ENCODE data around the gene BPIFB1.

Gene BPIFB1

DNA sequence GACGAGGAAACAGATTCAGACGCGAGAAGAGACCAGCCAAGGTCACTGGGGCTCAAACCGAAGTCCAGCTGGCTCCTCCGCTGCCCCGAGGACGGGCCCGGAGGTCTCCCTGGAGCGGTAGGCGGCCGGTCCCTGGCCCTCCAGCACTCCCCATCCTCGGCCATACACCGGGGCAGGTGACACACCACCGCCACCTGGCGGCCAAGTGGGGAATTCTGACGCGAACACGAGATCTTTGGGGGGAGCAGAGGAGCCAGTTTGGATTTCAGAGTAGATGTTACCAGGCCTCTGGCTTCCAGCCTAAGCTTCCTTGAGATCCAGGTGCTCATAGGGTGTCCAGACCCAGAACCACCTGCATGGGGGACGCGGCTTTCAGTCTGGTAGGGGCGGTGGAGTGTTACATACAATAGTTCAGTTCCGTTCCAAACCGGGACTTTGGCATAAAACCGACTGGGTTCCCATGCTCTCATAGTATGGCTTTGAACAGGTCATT, 16.1 kb downstream of the BPIFB1 start:
- no peak for DNase-seq

DNA sequence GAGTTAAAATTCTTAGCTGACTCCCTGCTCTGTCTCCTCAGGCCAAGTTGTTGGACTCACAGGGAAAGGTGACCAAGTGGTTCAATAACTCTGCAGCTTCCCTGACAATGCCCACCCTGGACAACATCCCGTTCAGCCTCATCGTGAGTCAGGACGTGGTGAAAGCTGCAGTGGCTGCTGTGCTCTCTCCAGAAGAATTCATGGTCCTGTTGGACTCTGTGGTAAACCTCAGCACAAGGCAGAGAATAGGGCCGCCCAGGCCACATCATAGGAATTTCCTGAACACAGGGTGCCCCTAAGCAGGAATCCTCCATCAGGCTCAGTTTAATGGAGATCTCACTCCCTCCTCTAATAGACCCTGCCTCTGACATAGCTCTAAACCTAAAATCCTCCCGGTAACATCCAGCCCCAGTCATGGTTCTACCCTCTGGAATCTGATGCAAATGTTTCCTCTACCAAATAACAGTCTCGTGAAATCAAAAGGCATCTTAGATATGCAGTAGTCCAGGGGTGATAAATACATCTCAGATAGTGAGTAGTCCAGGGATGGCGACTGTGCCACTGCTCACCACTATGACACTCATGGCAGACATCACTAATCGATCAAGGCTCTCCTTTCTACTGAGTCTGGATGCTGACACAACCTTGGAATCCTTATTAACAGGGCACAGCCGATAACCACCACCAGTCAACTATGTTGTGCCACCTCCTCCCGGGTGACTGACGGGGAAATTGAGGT, 18.3 kb downstream of the BPIFB1 start:
- DNase-seq = no peak

DNA sequence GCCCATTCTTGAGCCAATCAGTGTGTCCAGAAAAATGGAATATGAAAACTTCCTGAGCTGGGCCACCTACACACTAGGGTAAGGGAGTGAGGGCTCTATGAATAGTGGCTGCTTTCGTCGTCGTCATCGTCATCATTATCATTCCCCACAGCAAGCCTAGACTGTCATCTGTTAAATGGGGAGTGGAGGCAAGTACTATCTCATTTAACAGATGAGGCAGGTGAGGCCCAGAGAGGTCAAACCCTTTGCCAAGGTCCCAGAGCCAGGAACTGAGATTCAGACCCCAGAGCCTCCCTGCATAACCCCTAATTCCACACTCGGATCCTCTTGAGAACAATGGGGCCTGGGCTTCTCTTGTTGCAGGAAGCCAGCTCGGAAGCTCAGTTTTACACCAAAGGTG, 20.6 kb downstream of the BPIFB1 start:
- DNase-seq = no peak

DNA sequence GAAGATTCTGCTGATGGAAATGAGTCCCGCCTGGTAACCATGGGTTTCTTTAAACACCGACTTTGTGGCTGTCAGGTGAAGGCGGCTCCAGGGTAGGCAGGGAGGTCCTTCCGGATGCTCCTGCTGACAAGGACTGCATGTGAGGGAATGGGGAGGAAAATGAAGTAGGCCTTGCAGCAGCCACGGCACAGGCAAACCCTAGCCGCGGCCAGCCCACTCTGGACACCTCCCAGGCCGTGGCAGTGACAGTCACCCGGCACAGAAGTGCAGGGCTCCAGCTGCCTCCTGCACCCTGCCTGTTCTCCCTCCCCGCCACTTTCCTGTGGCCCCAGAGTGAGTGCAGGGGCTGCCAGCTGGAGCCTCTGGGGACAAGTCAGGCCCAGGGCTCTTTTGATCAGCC, 21.0 kb downstream of the BPIFB1 start:
- DNase-seq = no peak

DNA sequence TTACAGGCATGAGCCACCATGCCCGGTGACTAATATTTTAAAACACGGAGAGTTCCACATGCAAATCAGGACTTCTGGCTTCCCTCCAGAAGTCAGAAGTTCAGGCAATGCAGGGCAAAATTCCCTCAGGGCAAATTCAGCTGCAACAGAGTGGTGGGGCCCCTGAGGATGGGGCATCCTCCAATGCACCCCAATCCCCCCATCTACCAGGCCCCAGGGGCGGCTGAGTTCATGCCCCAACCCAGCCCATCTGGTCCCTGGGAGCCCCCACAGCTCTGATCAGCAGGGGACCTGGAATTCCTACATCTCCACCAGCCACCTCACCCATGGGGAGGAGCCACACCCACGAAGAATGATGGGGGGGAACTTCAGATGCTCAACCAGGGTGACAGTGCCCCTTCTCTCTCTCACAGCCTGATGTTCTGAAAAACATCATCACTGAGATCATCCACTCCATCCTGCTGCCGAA, 22.6 kb downstream of the BPIFB1 start:
- DNase-seq = no peak

DNA sequence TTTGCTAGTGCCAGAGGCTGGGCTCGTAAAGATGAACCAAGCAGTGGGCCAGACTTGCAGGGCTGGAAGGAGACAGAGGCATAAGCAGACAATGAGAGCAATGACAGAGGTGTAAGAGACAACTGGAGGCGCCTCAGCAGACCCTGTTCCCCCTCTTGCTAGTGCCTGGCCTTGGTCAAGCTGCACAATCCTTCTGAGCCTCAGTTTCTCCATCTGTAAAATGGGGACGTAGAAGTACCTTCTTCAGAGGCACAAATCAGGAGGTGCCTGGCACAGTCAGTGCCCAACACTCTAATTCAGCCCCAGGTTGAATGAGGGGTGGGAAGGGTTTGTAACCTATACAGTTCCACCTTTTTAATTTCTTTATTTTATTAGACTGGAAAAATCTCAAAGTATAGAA, 23.2 kb downstream of the BPIFB1 start:
- no peak for DNase-seq

DNA sequence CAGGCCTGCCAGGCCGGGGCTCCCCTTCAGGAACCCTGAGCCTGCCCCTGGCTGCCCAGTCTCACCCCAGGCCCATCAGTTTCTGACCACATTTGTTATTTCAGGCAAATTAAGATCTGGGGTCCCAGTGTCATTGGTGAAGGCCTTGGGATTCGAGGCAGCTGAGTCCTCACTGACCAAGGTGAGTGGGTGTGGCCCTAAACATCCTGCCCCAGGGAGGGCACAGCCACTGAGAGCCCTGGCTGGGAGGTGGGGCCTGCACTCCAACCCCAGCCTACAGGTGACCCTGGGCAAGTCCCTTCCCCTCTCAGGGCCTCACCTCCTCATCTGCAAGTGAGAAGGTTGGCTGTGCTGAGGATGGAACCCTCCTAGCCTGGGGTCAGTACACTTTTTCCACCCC, 23.8 kb downstream of the BPIFB1 start:
- DNase-seq = no peak

DNA sequence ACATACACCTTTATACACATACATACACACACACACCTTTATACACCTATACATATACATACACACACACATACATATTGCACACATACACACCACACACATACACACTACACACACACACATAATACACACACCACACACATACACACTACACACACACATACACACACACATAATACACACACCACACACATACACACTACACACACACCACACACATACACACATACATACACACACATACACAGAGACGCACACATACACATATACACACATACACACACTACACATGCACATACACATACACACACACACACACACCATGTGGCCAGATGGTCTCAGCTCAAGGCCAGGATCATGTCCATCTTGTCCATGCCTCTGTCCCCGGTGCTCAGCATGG, 25.7 kb downstream of the BPIFB1 start:
- DNase-seq = no peak

DNA sequence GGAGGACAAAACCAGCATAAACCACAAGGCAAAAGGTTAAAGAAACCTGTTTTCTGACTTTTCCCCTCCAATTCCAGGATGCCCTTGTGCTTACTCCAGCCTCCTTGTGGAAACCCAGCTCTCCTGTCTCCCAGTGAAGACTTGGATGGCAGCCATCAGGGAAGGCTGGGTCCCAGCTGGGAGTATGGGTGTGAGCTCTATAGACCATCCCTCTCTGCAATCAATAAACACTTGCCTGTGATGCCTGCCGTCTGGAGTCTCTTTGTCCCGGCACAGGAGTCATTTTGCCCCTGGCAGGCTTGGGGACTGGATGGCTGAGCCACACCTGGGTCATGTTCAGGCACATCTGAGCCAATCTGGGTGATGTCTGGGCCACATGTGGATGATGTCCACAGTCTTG, 26.6 kb downstream of the BPIFB1 start:
- no peak for DNase-seq

DNA sequence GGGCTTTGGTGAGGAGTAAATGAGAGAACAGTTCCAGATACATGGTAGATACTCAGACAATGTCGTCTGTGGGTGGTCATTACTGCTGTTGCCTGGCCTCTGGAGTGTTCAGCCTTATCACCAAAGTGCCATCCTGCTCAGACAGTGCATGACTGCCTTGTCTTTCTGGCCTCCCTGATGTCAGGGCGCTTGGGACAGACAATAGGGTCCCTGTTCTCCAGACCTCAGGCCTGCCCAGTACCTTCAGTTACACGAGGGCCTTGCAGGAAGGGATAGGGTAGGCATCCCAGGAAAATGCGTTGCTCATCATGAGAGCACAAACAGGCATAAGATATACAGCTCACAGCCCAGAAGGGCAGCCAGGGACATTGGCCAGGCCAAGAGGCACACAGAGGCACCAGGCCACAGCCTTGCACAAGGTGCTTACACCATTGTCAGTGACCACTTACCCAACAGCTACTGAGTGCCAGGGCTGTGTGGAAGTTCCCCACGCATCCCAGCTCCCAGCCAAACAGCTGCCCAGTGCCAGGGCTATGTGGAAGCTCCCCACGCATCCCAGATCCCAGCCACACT, 27.4 kb downstream of the BPIFB1 start:
- DNase-seq = no peak

DNA sequence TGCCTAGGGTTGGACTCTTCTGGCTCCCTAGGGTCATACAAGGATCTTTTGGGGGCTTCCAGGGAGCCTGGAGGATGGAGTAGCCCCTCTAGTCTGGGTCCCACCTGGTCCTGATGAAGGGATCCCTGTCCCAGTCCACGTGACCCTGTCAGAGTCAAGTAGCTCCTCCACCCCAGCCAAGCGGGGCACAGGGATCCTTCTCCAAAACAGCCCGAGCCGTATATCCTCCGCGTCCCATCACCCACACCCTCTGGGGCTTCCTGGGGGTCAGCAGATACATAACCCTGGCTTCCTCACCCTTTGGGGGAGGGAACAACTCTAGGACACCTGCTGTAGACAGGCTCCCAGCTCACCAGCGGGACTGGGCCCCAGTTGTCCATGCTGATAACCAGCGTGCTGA, 28.0 kb downstream of the BPIFB1 start:
- DNase-seq = no peak

DNA sequence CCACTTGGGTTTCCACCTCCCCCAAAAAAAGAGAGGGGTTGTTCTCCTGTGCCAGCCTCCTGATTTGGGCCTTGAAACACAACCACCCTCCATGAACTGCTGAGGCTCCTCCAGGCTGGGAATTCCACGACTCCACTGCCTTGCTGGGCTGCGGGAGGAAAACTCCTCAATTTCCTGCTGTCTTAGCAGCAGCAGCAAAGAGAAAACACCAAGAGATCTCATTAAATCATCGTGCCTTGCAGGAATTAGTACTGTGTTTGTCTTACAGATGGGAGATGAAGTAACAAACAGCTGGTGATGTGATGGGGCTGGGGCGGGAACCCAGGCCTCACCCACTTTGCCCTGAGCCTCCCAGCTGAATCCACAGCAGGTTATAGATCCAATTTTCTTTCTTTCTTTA, 29.0 kb downstream of the BPIFB1 start:
- DNase-seq = no peak

DNA sequence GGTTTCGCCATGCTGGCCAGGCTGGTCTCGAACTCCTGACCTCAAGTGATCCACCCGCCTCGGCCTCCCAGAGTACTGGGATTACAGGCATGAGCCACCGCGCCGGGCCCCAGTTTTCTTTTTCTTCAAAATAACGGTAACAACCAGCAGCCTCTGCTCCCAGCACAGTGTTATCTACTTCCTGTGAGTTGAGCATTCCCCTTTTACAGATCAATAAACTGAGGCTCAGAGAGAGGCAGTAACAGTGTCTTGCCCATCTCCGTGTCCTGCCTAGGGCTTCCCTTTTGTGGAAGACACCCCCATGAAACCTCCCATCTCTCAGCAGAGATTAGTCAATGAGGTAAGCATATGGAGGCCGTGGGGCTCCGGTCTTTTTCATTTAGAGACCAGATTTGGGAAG, 29.6 kb downstream of the BPIFB1 start:
- DNase-seq = no peak

DNA sequence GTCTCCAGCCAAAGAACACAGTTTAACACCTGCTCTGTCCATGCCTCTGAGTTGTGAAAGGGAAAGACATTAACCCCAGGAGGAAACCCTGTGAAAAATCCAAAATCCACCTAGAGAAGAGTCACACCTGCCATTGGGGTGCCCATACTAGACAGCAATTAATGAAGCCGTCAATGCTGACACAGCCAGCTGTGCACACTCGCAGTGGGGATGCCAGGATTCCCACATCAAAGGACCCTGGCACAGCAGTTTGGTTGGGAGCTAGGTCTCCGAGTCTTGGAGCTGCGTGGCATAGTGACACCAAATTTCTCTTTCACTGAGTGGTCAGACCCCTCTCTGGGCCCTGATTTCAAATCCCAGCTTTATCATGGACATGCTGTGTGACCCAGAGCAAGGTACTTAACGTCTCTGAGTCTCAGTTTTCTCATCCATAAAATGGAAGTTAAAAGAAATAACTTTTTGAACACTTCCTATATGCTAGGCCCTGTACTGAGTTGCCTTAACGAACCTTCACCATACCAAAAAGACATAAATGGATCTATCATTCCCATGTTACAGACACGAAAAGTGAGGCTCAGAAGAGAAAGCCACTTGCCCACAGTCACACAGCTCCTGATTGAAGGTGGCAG, 30.8 kb downstream of the BPIFB1 start:
- DNase-seq = no peak

DNA sequence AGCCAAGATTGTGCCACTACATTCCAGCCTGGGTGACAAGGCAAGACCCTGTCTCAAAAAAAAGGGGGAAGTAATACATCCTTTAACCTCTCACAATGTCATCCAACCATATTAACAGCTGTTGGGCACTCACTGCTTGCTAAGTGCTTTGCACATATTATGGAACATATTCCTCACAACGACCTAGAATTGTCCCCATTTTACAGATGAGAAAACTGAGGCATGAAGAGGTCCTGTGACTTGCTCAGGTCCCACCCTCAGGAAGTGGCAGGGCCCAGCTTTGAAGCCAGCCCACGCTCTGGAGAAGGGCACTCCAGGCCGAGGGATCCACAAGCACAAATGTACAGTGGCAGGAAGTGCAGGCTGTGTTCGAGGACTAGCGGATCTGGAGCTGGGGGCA, 33.3 kb downstream of the BPIFB1 start:
- DNase-seq = no peak

DNA sequence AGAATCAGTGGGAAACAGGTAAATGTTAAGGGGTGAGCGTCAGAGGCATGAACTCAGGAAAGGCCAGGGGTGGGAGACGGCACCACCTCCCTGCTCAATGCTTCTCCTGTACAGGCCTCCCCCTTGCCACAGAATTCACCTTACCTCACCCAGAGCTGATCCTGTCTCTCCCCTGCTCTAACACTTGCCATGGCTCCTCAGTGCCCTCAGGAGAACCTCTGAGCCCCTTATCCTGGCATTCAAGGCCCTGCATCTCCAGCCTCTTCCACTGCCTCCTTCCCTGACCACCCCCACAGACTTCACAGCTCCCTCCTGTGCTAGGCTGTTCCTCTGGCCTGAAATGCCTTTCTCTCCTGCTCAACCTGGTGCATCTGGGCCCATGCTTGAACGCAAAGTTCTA, 33.9 kb downstream of the BPIFB1 start:
- no peak for DNase-seq

DNA sequence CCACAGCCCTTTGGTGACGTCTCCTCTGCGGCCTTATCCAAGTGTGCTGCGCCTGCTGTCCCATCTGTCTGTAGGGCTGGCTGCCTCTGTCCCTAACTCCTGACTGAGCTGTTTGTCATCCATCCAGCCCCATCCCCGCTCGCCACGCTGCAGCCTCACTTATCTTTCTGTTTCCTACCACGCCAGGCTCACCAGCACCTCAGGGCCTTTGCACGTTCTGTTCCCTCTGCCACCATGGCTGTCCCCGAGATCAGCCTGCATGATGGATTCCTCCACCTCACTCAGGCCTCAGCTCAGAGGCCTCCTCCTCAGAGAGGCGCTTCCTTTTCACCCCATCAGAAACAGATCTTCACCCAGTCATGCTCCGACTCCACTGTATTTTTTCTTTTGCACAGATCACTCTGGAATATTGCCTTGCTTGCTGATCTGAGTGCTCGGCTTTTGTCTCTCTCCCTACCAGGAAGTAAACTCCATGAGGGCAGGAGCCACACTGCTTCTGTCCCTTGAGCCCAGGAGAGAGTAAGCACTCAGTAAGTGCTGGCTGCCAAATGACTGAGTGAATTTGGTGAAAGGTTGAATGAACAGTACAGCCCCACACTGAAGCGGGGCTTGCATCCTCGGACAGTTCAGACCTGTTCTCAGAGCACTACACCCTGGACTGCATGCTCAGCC, 34.5 kb downstream of the BPIFB1 start:
- no peak for DNase-seq

DNA sequence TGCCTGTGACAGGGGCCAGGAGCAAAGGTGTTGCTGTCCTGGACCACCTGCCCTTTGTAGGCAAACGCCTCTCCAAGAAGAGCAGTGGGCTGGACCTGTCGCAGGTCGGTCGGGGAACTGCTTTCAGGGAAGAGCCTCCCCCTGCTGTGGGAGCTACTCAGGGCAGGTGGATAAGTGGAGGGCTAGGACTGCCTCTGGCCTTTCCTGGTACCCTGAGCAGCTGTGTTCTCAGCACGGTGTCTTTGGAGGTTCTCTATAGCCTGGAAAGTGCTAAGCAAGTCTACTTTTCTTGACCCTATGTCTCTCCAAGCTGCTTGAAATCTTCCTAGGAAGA, 35.0 kb downstream of the BPIFB1 start:
- no peak for DNase-seq

DNA sequence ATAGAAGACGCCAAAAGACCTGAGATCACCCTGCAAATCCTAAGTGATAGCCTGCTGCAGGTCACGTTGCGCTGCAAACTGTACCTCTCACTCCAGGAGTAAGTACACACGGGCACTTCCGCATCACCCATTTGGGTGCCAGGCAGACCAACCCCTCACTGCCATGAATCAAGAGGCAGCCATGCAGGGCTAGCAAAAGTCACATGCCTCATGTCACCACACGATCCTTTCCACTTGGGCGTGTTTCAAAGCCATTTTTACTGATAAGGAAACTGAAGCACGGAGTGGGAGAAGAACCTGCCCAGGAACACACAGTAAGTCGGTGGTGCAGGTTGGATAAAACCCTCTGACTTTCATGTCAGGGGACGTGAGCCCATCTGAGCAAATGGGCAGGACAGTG, 37.0 kb downstream of the BPIFB1 start:
- no peak for DNase-seq

DNA sequence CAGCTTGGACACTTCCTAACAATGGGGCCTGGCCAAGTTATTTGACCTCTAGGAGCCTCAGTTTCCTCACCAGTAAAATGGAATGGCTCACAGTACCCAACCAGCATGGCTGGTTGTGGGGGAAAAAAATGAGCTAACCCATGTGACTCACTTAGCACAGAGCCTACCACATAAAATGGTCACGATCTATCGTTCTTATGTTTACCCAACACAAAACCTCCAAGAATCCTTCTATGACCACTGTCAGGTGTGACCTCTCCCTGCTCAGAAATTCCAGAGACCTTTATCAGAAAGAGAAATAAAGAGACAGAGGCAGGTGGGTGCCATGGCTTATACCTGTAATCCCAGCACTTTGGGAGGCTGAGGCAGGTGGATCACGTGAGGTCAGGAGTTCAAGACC, 39.4 kb downstream of the BPIFB1 start:
- DNase-seq = no peak

DNA sequence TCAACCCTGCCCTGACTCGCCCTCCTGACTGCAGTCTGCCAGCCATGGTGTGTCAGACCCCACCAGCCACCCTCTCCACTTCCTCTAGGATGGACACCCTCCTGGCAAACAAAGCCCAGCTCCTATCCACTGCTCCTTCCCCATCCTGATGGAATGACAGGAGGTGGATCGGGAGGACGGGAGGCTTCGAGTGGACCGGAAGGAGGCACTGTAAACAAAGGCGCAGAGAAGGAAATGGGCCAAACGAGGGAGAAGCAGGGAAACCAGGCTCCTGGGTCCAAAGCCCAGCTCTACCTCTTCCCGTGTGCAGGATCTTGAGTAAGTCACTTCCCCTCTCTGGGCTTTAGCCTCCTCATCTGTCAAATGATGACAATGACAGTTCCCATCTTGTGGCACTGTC, 40.2 kb downstream of the BPIFB1 start:
- DNase-seq = no peak

DNA sequence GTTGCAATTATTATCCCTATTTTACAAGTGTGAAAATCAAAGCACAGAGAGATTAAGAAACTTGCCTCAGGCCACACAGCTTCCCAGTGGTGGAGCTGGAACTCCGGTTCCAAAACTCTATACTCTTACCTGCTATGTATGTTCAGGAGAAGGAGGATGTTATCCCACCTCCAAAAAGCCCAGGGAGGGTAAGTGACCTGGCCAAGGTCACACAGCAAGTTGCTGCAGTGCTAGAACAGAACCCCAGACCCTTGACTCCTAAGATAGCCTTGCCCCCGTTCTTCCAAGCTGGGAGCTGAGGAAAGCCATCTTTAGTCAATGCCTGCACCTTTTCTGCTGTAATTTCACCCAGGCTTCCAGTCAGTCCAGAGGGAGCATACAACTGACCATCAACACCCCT, 42.3 kb downstream of the BPIFB1 start:
- no peak for DNase-seq

DNA sequence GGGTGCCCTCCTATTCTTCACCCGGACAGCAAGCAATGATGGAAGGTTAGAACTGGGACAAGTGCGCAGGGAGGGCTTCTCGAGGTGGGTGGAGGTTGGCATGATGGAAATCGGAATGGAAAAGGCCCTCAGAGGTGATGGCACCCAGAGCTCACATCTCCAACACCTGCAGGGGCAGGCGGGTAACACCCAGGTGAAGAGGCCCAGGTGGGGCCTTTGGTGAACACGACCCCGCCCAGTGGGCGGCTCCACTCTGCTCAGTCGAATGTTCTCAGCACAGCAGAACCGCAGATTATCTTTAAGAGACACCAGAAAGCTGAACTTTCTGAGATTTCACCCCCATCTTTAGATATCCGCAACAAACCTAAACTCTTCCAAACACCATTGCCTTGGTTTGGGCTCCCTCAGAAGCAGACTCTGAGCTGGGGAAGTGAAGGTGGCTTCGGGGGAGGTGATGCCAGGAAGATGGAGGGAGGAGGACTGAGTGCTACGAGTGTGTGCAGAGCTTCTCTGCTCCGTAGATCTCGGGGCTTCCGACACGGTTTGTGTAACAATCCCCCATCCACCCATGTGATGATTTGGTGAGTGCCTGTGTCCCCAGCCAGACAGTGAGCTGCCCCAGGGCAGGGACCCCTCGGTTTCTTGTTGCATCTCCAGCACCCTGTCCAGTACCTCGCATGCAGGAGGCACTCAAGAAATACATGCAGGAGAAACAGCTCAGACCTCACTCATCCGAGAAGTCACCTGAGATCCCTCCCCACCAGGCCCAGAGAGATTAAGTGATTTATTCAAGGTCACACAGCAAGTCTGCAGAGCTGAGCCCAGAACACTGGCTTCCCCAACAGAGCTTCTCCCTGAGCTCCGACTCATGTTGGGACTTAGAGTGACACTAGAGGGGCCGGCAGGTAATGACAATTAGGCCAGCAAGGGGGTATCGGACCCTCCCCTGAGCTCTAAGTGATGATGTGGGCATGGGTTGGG, 45.4 kb downstream of the BPIFB1 start:
- no peak for DNase-seq
